Breast epithelium (tissue), 4 donors: ENCODE measurements around the gene CRYBA2. TPM values are rescaled to one million over a fixed set of nuclear protein-coding genes. Genes with fewer than 3 reads are reported as not detected.
A peak's percentile ranks its signal among the peaks of the same experiment; 100 is the strongest.

ENCODE experiments used
- DNase-seq, 2 donors: peaks; one replicate each; pipeline ENCODE4 v3.0.0-alpha.2; 2019; ENCODE audit warnings: low spot score in 2 of 2
- H3K27ac ChIP-seq, 2 donors: fragments of 200-600 bp; sonication (generic) in 1 of 2; one replicate each; pipeline ENCODE4 v1.5.1; 2016 to 2019; ENCODE audit warnings: mild to moderate bottlenecking in 1 of 2
- H3K27me3 ChIP-seq, 2 donors: fragments of 200-600 bp; sonication (generic) in 1 of 2; one replicate each; pipeline versions ENCODE4 v1.5.1 to v1.6.0; 2017 to 2019; ENCODE audit warnings: control low read depth in 1 of 2, mild to moderate bottlenecking in 1 of 2
- H3K36me3 ChIP-seq: fragments of 200-600 bp; one replicate; pipeline ENCODE4 v1.5.1; 2019
- H3K4me1 ChIP-seq, 2 donors: fragments of 200-600 bp; sonication (generic); one replicate each; pipeline ENCODE4 v1.5.1; 2016 to 2019; ENCODE audit warnings: control low read depth in 1 of 2
- H3K4me3 ChIP-seq, 3 donors: fragments of 200-600 bp; sonication (generic); 1 replicate in 2 of 3; 2 replicates in 1 of 3; pipeline ENCODE4 v1.5.1; 2016 to 2019; ENCODE audit warnings: mild to moderate bottlenecking in 3 of 3, moderate library complexity in 2 of 3
- H3K9me3 ChIP-seq, 2 donors: fragments of 200-600 bp; sonication (generic) in 1 of 2; one replicate each; pipeline ENCODE4 v1.5.1; 2016 to 2019; ENCODE audit warnings: control low read depth in 1 of 2
- CTCF ChIP-seq, 3 donors: fragments of 450-650 bp; IDR thresholded peaks; one replicate each; pipeline ENCODE4 v1.5.1; 2016 to 2017; ENCODE audit warnings: antibody characterized with exemption in 3 of 3, mild to moderate bottlenecking in 3 of 3, moderate library complexity in 3 of 3
- POLR2A ChIP-seq: fragments of 450-650 bp; IDR thresholded peaks from one replicate; pipeline ENCODE4 v1.6.1; 2016; ENCODE audit warnings: antibody characterized with exemption, mild to moderate bottlenecking, moderate library complexity
- POLR2AphosphoS5 ChIP-seq, 3 donors: sonication (generic); formaldehyde crosslinking; IDR thresholded peaks; one replicate each; pipeline ENCODE4 v1.6.1; 2017; ENCODE audit warnings: antibody characterized with exemption in 3 of 3
- intact Hi-C: fragments of 100-400 bp; cut with DNase I; formaldehyde crosslinking; loops from one replicate; pipeline ENCODE4 v1.15.1; 2023; ENCODE audit warnings: low total_unique reads
- total RNA-seq, 3 donors: library from RNA; depleted of rRNA; stranded (reverse); fragments of >200 nt; gene quantifications; one replicate each; pipeline ENCODE4 v1.1.0, GENCODE V29; 2016

The CRYBA2 gene
- total RNA-seq, 3 donors from 2014 or later, result not detected

GRCh38 chr2:219010873-219011272, 17.7 kb upstream of the CRYBA2 start:
- TF ChIP-seq POLR2AphosphoS5 (IDR thresholded peaks at IDR 0.05) (no peak), POLR2A (no peak), CTCF (IDR thresholded peaks at IDR 0.05) (no peak)
- H3K4me3 ChIP-seq, result no peak overlapping the region
- H3K4me1 ChIP-seq, result no peaks in the 10 kb centered on the region
- peaks cover 0 to 12% of the 10 kb centered on the region in 2 donors for H3K27me3 ChIP-seq
- DNase-seq, result no peak
- no peaks in the 10 kb centered on the region for H3K36me3 ChIP-seq
- no peak overlapping the region for H3K27ac ChIP-seq
- H3K9me3 ChIP-seq, result no peaks in the 10 kb centered on the region
- intact Hi-C loops, result no loop called here

- no peak for DNase-seq
- H3K27ac ChIP-seq, result no peak overlapping the region
- intact Hi-C loops, result no loop called here
- no peaks in the 10 kb centered on the region for H3K9me3 ChIP-seq
- H3K4me3 ChIP-seq, result no peak overlapping the region
- TF ChIP-seq POLR2AphosphoS5 (IDR thresholded peaks at IDR 0.05) (no peak), POLR2A (no peak), CTCF (IDR thresholded peaks at IDR 0.05) (peak in 2 of 3 donors; percentile 22 to 26)
- peaks cover 0 to 16% of the 10 kb centered on the region in 2 donors for H3K27me3 ChIP-seq
- H3K4me1 ChIP-seq, result no peaks in the 10 kb centered on the region
- no peaks in the 10 kb centered on the region for H3K36me3 ChIP-seq
These were observed 17.0 kb upstream of the CRYBA2 start for GRCh38 chr2:219010162-219010756.

- no peak for TF ChIP-seq POLR2AphosphoS5 (IDR thresholded peaks at IDR 0.05)
- TF ChIP-seq POLR2A, result no peak
- TF ChIP-seq CTCF (IDR thresholded peaks at IDR 0.05), result no peak
These were observed 16.1 kb upstream of the CRYBA2 start for GRCh38 chr2:219009294-219009693.

GRCh38 chr2:219003979-219004378, 10.8 kb upstream of the CRYBA2 start:
- Histone ChIP-seq H3K27me3 (peaks cover 0 to 32% of the 10 kb centered on the region in 2 donors), H3K27ac (no peak overlapping the region), H3K36me3 (no peaks in the 10 kb centered on the region), H3K9me3 (no peaks in the 10 kb centered on the region), H3K4me3 (no peak overlapping the region), H3K4me1 (peaks cover 6 to 10% of the 10 kb centered on the region in 2 donors)
- TF ChIP-seq POLR2A (no peak), POLR2AphosphoS5 (IDR thresholded peaks at IDR 0.05) (no peak), CTCF (IDR thresholded peaks at IDR 0.05) (no peak)
- no peak for DNase-seq
- intact Hi-C loops, result no loop called here

More at GRCh38 chr2:219009294-219009693, 16.1 kb upstream of the CRYBA2 start:
- no peak overlapping the region for H3K27ac ChIP-seq
- intact Hi-C loops, result no loop called here
- peaks cover 0 to 19% of the 10 kb centered on the region in 2 donors for H3K27me3 ChIP-seq
- H3K4me3 ChIP-seq, result no peak overlapping the region
- H3K36me3 ChIP-seq, result no peaks in the 10 kb centered on the region
- H3K4me1 ChIP-seq, result no peaks in the 10 kb centered on the region
- no peak for DNase-seq
- no peaks in the 10 kb centered on the region for H3K9me3 ChIP-seq

GRCh38 chr2:219003267-219003634, 10.0 kb upstream of the CRYBA2 start:
- H3K4me1 ChIP-seq, result peaks cover 6 to 10% of the 10 kb centered on the region in 2 donors
- no peak for TF ChIP-seq CTCF (IDR thresholded peaks at IDR 0.05)
- intact Hi-C loops, result no loop called here
- DNase-seq, result no peak
- no peaks in the 10 kb centered on the region for H3K36me3 ChIP-seq
- peak overlapping the region in 2 of 3 donors; percentile 49 to 61 for H3K4me3 ChIP-seq
- no peaks in the 10 kb centered on the region for H3K9me3 ChIP-seq
- peaks cover 0 to 32% of the 10 kb centered on the region in 2 donors for H3K27me3 ChIP-seq
- H3K27ac ChIP-seq, result no peak overlapping the region
